Measurements from ENCODE around the gene PDCD1LG2.
"Not testable (repeated sequence)": the region's sequence is repeated elsewhere in the genome, so short reads cannot be mapped to it uniquely, and the experiment has no call there.

The PDCD1LG2 gene

DNA sequence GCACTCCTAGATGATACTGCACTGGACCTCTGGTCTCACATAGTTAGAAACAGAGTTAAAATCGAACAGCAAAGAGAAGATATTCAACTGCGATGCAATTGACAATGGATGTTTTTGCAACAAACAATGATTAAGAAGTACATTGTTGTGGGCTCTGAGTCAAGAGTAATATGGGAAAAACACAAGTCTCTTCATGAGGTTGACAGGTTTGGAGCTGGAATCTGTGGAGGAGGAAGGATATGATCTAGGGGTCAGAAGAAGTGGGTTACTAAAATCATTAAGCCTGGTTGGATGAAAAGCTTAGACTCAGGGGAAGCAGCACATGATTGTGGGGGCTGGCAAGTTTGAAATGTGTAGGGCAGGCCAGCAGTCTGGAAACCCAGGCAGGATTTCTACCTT is 53.1 kb downstream of the PDCD1LG2 start:
- no peak overlapping the region for H3K4me3 ChIP-seq (ENCODE audit: low read depth, low read length)

DNA sequence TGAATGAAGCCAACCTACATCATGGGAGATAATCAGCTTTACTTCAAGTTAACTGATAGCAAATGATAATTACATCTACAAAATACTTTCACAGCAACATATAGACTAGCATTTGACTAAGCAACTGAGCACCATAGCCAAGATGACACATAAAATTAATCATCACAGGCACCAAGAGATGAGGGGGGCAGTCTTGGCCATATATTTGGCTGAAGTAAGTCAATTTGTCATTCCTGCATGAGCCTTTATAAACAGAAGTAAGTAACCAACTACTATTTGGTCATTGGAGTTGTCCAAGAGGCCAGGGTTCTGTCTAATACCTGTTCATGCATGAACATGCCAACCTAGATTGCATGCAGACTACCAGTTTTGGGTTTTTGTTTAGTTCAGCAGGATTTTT is 53.6 kb downstream of the PDCD1LG2 start:
- no peak overlapping the region for H3K4me3 ChIP-seq (ENCODE audit: low read depth, low read length)

- no peak overlapping the region for H3K4me3 ChIP-seq (ENCODE audit: low read depth, low read length)
These were observed 55.8 kb downstream of the PDCD1LG2 start for GRCh38 chr9:5566054-5566618.

DNA sequence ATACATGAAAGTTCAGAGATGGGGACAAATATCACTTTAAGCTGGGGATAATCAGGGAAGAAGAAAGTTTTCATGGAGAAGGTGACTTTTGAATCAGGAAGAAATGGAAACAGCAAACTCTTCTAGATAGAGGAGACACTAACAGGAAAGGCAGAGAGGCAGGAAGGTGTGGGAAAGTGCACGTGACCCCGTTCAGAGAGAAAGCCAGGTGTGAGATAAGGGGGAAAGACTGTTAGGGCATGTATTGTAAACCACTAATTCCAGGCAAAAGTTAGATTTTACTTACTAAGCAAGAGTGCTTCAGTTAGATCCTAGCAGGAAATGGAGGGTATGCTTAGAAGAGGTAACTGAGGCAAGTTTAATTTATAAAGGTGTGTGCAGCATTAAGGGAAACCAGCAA is 58.5 kb downstream of the PDCD1LG2 start:
- H3K4me3 ChIP-seq (ENCODE audit: low read depth, low read length): no peak overlapping the region

DNA sequence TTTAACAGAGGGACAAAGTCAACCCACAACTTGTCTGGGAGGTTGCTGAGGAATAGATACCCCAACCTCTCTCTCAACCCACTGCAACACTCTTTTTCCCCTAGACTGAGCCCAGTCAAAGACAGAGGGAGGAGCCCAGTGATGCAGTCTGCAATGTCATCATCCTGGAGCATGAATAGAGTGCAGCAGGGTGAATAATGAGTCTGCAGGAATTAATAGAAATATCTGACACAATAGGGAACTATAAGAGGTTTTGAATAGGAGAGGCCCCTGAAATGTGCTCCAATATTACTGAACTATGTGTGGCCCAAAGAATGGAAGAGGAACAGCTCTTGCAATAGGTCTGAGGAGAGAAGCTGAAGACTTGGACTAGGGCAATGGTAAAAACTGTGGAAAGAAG is 59.1 kb downstream of the PDCD1LG2 start:
- no peak overlapping the region for H3K4me3 ChIP-seq (ENCODE audit: low read depth, low read length)

- H3K4me3 ChIP-seq (ENCODE audit: low read depth, low read length): no peak overlapping the region
These were observed 59.6 kb downstream of the PDCD1LG2 start for GRCh38 chr9:5569891-5570290.

- no peak overlapping the region for H3K4me3 ChIP-seq (ENCODE audit: low read depth, low read length)
These were observed 61.4 kb downstream of the PDCD1LG2 start for GRCh38 chr9:5571629-5572232.

DNA sequence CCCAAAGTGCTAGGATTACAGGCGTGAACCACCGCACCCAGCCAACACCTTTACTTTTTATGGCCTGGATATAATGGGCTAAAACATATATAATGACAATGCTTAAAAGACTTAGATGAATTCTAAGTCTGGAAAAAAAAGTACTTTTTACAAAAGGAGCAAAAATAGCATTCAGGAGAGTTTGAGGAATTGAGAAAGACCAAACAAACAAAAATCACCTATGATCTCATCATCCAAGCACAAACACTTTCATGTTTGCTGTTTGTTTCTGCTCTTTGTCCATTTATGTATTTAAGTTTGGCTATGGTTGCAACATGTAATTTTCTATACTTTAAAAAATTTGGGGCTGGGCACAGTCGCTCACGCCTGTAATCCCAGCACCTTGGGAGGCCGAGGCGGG is 63.8 kb downstream of the PDCD1LG2 start:
- no peak overlapping the region for H3K4me3 ChIP-seq (ENCODE audit: low read depth, low read length)

GRCh38 chr9:5575000-5575399 is 64.7 kb downstream of the PDCD1LG2 start:
- no peak overlapping the region for H3K4me3 ChIP-seq (ENCODE audit: low read depth, low read length)

GRCh38 chr9:5577225-5577624 is 66.9 kb downstream of the PDCD1LG2 start:
- H3K4me3 ChIP-seq (ENCODE audit: low read depth, low read length): no peak overlapping the region

- H3K4me3 ChIP-seq (ENCODE audit: low read depth, low read length): no peak overlapping the region
These were observed 67.8 kb downstream of the PDCD1LG2 start for GRCh38 chr9:5578018-5578697.

DNA sequence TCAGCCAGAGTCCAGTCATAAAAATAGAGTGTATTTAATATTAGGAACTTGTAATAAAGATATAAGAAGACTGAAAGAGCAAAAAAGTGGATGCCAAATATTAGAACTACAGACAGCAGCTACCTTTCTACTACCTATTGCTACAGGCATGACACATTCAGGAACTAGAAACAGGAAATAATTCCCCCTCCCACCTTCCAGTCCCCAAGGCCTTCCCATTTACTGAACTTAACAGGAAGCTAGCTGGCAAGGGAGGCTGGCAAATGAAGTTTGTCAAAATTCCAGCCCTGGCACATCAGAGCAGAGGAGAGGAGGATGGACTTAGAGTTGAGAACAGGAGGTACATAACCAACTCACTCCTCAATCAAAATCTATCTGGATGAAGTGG is 68.4 kb downstream of the PDCD1LG2 start:
- no peak overlapping the region for H3K4me3 ChIP-seq (ENCODE audit: low read depth, low read length)

- no peak overlapping the region for H3K4me3 ChIP-seq (ENCODE audit: low read depth, low read length)
These were observed 69.5 kb downstream of the PDCD1LG2 start for GRCh38 chr9:5579881-5580280.

GRCh38 chr9:5580650-5581049 is 70.3 kb downstream of the PDCD1LG2 start:
- no peak overlapping the region for H3K4me3 ChIP-seq (ENCODE audit: low read depth, low read length)

GRCh38 chr9:5581706-5582105 is 71.4 kb downstream of the PDCD1LG2 start:
- H3K4me3 ChIP-seq (ENCODE audit: low read depth, low read length): not testable (repeated sequence)

DNA sequence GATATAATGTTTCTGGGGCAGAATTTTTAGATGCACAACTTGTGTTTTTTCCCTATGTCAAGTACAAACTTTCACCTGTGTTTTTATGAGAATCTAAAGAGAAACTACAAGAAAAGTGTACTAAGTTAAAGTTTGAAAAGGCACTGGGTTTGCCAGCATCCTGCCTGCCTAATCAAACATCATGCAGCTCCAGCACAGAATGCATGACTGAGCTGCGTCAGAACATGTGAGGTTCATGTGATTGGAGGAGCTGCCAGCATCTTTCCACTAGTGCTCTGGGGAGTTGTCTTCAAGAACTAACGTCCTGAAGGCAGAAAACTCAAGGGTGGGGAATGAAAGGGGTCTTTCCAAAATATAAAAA is 72.5 kb downstream of the PDCD1LG2 start:
- H3K4me3 ChIP-seq (ENCODE audit: low read depth, low read length): no peak overlapping the region

DNA sequence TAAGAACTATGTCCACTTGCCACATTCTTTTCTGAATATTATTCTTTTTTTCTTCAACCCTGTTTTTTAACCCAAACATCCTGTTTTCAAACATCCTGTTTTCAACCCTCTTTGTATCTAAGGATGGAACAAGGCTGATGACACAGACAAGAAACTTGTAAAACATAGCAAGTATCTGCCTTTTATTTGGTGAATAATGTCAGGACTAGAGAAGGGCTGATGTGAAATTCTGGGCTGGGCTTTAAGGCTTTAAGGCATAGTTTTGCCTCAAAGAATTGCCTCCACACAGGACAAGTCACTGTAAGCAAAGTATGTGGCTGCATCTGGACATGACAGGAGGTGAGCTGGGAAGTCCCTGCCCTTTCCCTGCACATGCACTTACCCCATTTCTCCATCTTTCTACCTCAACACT is 76.1 kb downstream of the PDCD1LG2 start:
- H3K4me3 ChIP-seq (ENCODE audit: low read depth, low read length): no peak overlapping the region

DNA sequence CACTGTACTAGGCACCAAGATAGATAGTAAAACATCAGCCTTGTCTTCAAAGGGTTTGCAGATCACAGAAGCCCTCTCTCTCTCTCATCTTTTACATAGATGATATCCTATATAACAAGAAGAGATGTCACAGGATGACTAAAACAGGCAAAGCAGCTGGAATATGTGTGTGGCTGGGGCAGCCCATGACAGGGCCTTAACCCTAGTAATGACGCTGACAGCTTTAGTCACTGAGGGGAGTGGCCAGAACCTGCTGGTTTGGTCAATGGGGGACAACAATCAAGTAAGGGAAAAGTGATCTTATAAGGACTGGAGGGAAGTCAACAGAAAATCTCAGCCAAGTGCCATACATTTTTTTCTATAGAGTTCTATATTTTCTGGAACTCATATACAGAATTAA is 76.7 kb downstream of the PDCD1LG2 start:
- H3K4me3 ChIP-seq (ENCODE audit: low read depth, low read length): no peak overlapping the region

DNA sequence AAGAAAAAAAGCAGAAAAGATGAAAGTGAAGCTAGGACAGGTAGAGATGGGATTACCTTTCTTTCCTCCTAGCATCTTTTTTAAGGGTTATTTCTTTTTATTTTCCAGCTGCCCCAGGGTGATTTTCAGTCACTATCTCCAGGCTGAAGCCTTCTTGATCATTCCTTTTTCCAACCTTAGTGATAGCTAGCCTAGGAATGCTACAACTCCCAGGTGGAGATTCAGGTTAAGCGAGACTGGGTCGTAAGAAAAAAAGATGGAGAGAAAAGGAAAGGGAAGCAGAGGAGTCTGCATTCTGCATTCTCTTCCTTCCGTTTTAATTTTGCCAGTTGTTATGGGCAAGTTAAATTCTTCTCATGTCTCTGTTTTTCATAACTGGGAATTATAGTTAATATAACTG is 81.9 kb downstream of the PDCD1LG2 start:
- H3K4me3 ChIP-seq (ENCODE audit: low read depth, low read length): no peak overlapping the region

GRCh38 chr9:5592904-5593303 is 82.6 kb downstream of the PDCD1LG2 start:
- no peak overlapping the region for H3K4me3 ChIP-seq (ENCODE audit: low read depth, low read length)

GRCh38 chr9:5593904-5594303 is 83.6 kb downstream of the PDCD1LG2 start:
- no peak overlapping the region for H3K4me3 ChIP-seq (ENCODE audit: low read depth, low read length)

DNA sequence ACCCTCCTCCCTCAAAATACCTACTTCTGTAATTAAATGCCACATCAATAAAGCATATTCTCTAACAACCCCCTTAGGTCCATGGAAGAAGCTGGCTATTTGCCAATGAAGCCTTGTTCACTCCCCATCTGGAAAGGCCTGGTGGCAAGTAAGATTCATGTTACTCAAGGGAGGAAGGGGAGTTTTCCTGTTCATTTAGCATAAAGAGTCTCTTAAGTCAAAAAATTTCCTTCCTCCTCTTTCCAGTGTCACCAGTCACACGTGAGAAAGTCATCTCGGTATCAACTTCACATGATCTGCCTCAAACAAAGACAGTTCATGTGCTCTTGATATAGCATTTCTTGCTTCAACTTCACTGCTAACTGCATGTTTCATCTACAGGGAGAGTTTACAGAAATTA is 85.8 kb downstream of the PDCD1LG2 start:
- H3K4me3 ChIP-seq (ENCODE audit: low read depth, low read length): no peak overlapping the region
